ENCODE measurements around the gene OXA1L.
"Not testable (repeated sequence)": the region's sequence is repeated elsewhere in the genome, so short reads cannot be mapped to it uniquely, and the experiment has no call there.

OXA1L gene

GRCh38 chr14:22767323-22767589 is 768 bp downstream of the OXA1L start:
- no peak overlapping the region for H3K27ac ChIP-seq (ENCODE audit: low read length)
- H3K4me1 ChIP-seq (ENCODE audit: control insufficient read depth, insufficient read depth, low read length), result no peaks in the 10 kb centered on the region
- H3K27me3 ChIP-seq (ENCODE audit: control insufficient read depth, insufficient read depth, low read length), result no peaks in the 10 kb centered on the region
- H3K36me3 ChIP-seq (ENCODE audit: control insufficient read depth, insufficient read depth, low read length), result peaks cover 17% of the 10 kb centered on the region; the same call in 1 of the 2 replicates
- no CpG with 5 or more reads among the region's 6 CpGs for WGBS (ENCODE audit: insufficient coverage, insufficient read length)
- H3K4me3 ChIP-seq (ENCODE audit: low read length), result peak overlapping the region; percentile 84; the same call in 1 of the 2 replicates
- DNase-seq (ENCODE audit: low read depth, low spot score), result no peak
- no peaks in the 10 kb centered on the region for H3K9me3 ChIP-seq (ENCODE audit: control insufficient read depth, insufficient read depth, low read length)

GRCh38 chr14:22768947-22769346 is 2.5 kb downstream of the OXA1L start:
- Histone ChIP-seq H3K27me3 (ENCODE audit: control insufficient read depth, insufficient read depth, low read length) (no peaks in the 10 kb centered on the region), H3K27ac (ENCODE audit: low read length) (no peak overlapping the region), H3K9me3 (ENCODE audit: control insufficient read depth, insufficient read depth, low read length) (no peaks in the 10 kb centered on the region), H3K4me1 (ENCODE audit: control insufficient read depth, insufficient read depth, low read length) (no peaks in the 10 kb centered on the region), H3K4me3 (ENCODE audit: low read length) (no peak overlapping the region), H3K36me3 (ENCODE audit: control insufficient read depth, insufficient read depth, low read length) (peaks cover 17% of the 10 kb centered on the region; the same call in 1 of the 2 replicates)
- DNase-seq (ENCODE audit: low read depth, low spot score), result no peak
- no CpG with 5 or more reads among the region's 4 CpGs for WGBS (ENCODE audit: insufficient coverage, insufficient read length)

- Histone ChIP-seq H3K36me3 (ENCODE audit: control insufficient read depth, insufficient read depth, low read length) (peaks cover 17% of the 10 kb centered on the region; the same call in 1 of the 2 replicates), H3K4me1 (ENCODE audit: control insufficient read depth, insufficient read depth, low read length) (no peaks in the 10 kb centered on the region), H3K9me3 (ENCODE audit: control insufficient read depth, insufficient read depth, low read length) (no peaks in the 10 kb centered on the region), H3K4me3 (ENCODE audit: low read length) (no peak overlapping the region), H3K27ac (ENCODE audit: low read length) (no peak overlapping the region), H3K27me3 (ENCODE audit: control insufficient read depth, insufficient read depth, low read length) (no peaks in the 10 kb centered on the region)
- WGBS (ENCODE audit: insufficient coverage, insufficient read length), result no CpG with 5 or more reads among the region's 2 CpGs
- no peak for DNase-seq (ENCODE audit: low read depth, low spot score)
Measured at GRCh38 chr14:22769369-22769768, 2.9 kb downstream of the OXA1L start.

GRCh38 chr14:22770481-22771187 is 4.1 kb downstream of the OXA1L start:
- H3K36me3 ChIP-seq (ENCODE audit: control insufficient read depth, insufficient read depth, low read length), result peaks cover 17% of the 10 kb centered on the region; the same call in 1 of the 2 replicates
- H3K27me3 ChIP-seq (ENCODE audit: control insufficient read depth, insufficient read depth, low read length), result no peaks in the 10 kb centered on the region
- no peak overlapping the region for H3K27ac ChIP-seq (ENCODE audit: low read length)
- no peaks in the 10 kb centered on the region for H3K4me1 ChIP-seq (ENCODE audit: control insufficient read depth, insufficient read depth, low read length)
- no peaks in the 10 kb centered on the region for H3K9me3 ChIP-seq (ENCODE audit: control insufficient read depth, insufficient read depth, low read length)
- no peak overlapping the region for H3K4me3 ChIP-seq (ENCODE audit: low read length)
- no peak for DNase-seq (ENCODE audit: low read depth, low spot score)
- no CpG with 5 or more reads among the region's 8 CpGs for WGBS (ENCODE audit: insufficient coverage, insufficient read length)

- Histone ChIP-seq H3K36me3 (ENCODE audit: control insufficient read depth, insufficient read depth, low read length) (peaks cover 17% of the 10 kb centered on the region; the same call in 1 of the 2 replicates), H3K4me1 (ENCODE audit: control insufficient read depth, insufficient read depth, low read length) (no peaks in the 10 kb centered on the region), H3K27me3 (ENCODE audit: control insufficient read depth, insufficient read depth, low read length) (no peaks in the 10 kb centered on the region), H3K27ac (ENCODE audit: low read length) (no peak overlapping the region), H3K9me3 (ENCODE audit: control insufficient read depth, insufficient read depth, low read length) (no peaks in the 10 kb centered on the region), H3K4me3 (ENCODE audit: low read length) (no peak overlapping the region)
- no peak for DNase-seq (ENCODE audit: low read depth, low spot score)
- WGBS (ENCODE audit: insufficient coverage, insufficient read length), result no CpG with 5 or more reads among the region's 1 CpG
Measured at GRCh38 chr14:22772725-22773124, 6.2 kb downstream of the OXA1L start.

- no peaks in the 10 kb centered on the region for H3K27me3 ChIP-seq (ENCODE audit: control insufficient read depth, insufficient read depth, low read length)
- no peak overlapping the region for H3K4me3 ChIP-seq (ENCODE audit: low read length)
- H3K36me3 ChIP-seq (ENCODE audit: control insufficient read depth, insufficient read depth, low read length), result peaks cover 17% of the 10 kb centered on the region; the same call in 1 of the 2 replicates
- DNase-seq (ENCODE audit: low read depth, low spot score), result no peak
- no CpG with 5 or more reads among the region's 8 CpGs for WGBS (ENCODE audit: insufficient coverage, insufficient read length)
- H3K4me1 ChIP-seq (ENCODE audit: control insufficient read depth, insufficient read depth, low read length), result no peaks in the 10 kb centered on the region
- no peak overlapping the region for H3K27ac ChIP-seq (ENCODE audit: low read length)
- H3K9me3 ChIP-seq (ENCODE audit: control insufficient read depth, insufficient read depth, low read length), result no peaks in the 10 kb centered on the region
Measured at GRCh38 chr14:22773162-22774010, 6.9 kb downstream of the OXA1L start.

- no peak overlapping the region for H3K27ac ChIP-seq (ENCODE audit: low read length)
- peaks cover 17% of the 10 kb centered on the region; the same call in 1 of the 2 replicates for H3K36me3 ChIP-seq (ENCODE audit: control insufficient read depth, insufficient read depth, low read length)
- no peaks in the 10 kb centered on the region for H3K4me1 ChIP-seq (ENCODE audit: control insufficient read depth, insufficient read depth, low read length)
Measured at GRCh38 chr14:22774011-22774706, 7.7 kb downstream of the OXA1L start.

GRCh38 chr14:22776215-22776614 is 9.7 kb downstream of the OXA1L start:
- WGBS (ENCODE audit: insufficient coverage, insufficient read length), result no CpG with 5 or more reads among the region's 2 CpGs
- Histone ChIP-seq H3K36me3 (ENCODE audit: control insufficient read depth, insufficient read depth, low read length) (peaks cover 3% of the 10 kb centered on the region; the same call in 1 of the 2 replicates), H3K4me3 (ENCODE audit: low read length) (no peak overlapping the region)

More at GRCh38 chr14:22774011-22774706, 7.7 kb downstream of the OXA1L start:
- no CpG with 5 or more reads among the region's 10 CpGs for WGBS (ENCODE audit: insufficient coverage, insufficient read length)
- DNase-seq (ENCODE audit: low read depth, low spot score), result no peak
- Histone ChIP-seq H3K9me3 (ENCODE audit: control insufficient read depth, insufficient read depth, low read length) (no peaks in the 10 kb centered on the region), H3K4me3 (ENCODE audit: low read length) (no peak overlapping the region), H3K27me3 (ENCODE audit: control insufficient read depth, insufficient read depth, low read length) (no peaks in the 10 kb centered on the region)

GRCh38 chr14:22776849-22777248 is 10.4 kb downstream of the OXA1L start:
- WGBS (ENCODE audit: insufficient coverage, insufficient read length), result no CpG with 5 or more reads among the region's 8 CpGs
- H3K36me3 ChIP-seq (ENCODE audit: control insufficient read depth, insufficient read depth, low read length); H3K4me3 ChIP-seq (ENCODE audit: low read length); H3K9me3 ChIP-seq (ENCODE audit: control insufficient read depth, insufficient read depth, low read length); DNase-seq (ENCODE audit: low read depth, low spot score); H3K27me3 ChIP-seq (ENCODE audit: control insufficient read depth, insufficient read depth, low read length); H3K4me1 ChIP-seq (ENCODE audit: control insufficient read depth, insufficient read depth, low read length); H3K27ac ChIP-seq (ENCODE audit: low read length): not testable (repeated sequence)

More at GRCh38 chr14:22776215-22776614, 9.7 kb downstream of the OXA1L start:
- DNase-seq (ENCODE audit: low read depth, low spot score), result no peak
- no peaks in the 10 kb centered on the region for H3K27me3 ChIP-seq (ENCODE audit: control insufficient read depth, insufficient read depth, low read length)
- H3K9me3 ChIP-seq (ENCODE audit: control insufficient read depth, insufficient read depth, low read length), result no peaks in the 10 kb centered on the region
- no peaks in the 10 kb centered on the region for H3K4me1 ChIP-seq (ENCODE audit: control insufficient read depth, insufficient read depth, low read length)
- no peak overlapping the region for H3K27ac ChIP-seq (ENCODE audit: low read length)

GRCh38 chr14:22778084-22778483 is 11.6 kb downstream of the OXA1L start:
- H3K4me3 ChIP-seq (ENCODE audit: low read length), result no peak overlapping the region
- no peak for DNase-seq (ENCODE audit: low read depth, low spot score)
- no peaks in the 10 kb centered on the region for H3K9me3 ChIP-seq (ENCODE audit: control insufficient read depth, insufficient read depth, low read length)
- H3K36me3 ChIP-seq (ENCODE audit: control insufficient read depth, insufficient read depth, low read length), result no peaks in the 10 kb centered on the region
- H3K27ac ChIP-seq (ENCODE audit: low read length), result no peak overlapping the region
- H3K4me1 ChIP-seq (ENCODE audit: control insufficient read depth, insufficient read depth, low read length), result no peaks in the 10 kb centered on the region
- WGBS (ENCODE audit: insufficient coverage, insufficient read length), result no CpG with 5 or more reads among the region's 2 CpGs
- H3K27me3 ChIP-seq (ENCODE audit: control insufficient read depth, insufficient read depth, low read length), result no peaks in the 10 kb centered on the region
